SK-N-SH (cell line): ENCODE results near the gene CAMSAP1. TPM values are rescaled to one million over a fixed set of nuclear protein-coding genes. Genes with fewer than 3 reads are reported as not detected.

Source experiments
- CTCF ChIA-PET: fragments of 300-600, 350-600 bp; formaldehyde crosslinking; extraction: SDS; loops from one replicate; lab custom pipeline; 2021; lab: Yijun Ruan, JAX
- POLR2A ChIA-PET: fragments of 350-600 bp; sonication (Branson Sonifier 250); formaldehyde crosslinking; extraction: SDS; loops from one replicate; lab custom pipeline; 2020; ENCODE audit warnings: antibody characterized with exemption, inconsistent platforms; lab: Yijun Ruan, JAX
- DNase-seq: peaks from one replicate; pipeline ENCODE4 v3.0.0; 2012
- H2AFZ ChIP-seq: fragments of 200-600 bp; sonication (generic); 2 replicates; pipeline ENCODE4 v1.8.1; 2016; ENCODE audit warnings: antibody characterized with exemption, mild to moderate bottlenecking, low read depth
- H3F3A ChIP-seq: fragments of 200-600 bp; sonication (generic); replicated peaks from 2 replicates; pipeline ENCODE3; 2016; ENCODE audit warnings: antibody characterized with exemption, mild to moderate bottlenecking; ENCODE audit not compliant: insufficient read depth
- H3K27ac ChIP-seq, 2 experiments: fragments of 200-500 bp in 1 of 2; fragments of 200-600 bp in 1 of 2; sonication (Bioruptor generic) in 1 of 2; sonication (generic), shearing (Covaris generic) in 1 of 2; 2 replicates each; pipeline versions ENCODE4 v1.5.1 to v1.6.1; 2014 to 2016; ENCODE audit warnings: low read depth in 2 of 2, inconsistent platforms in 1 of 2, low read length in 1 of 2, mild to moderate bottlenecking in 1 of 2, mixed read lengths in 1 of 2
- H3K27me3 ChIP-seq: fragments of 200-600 bp; sonication (generic), shearing (Covaris generic); 2 replicates; pipeline ENCODE4 v1.6.1; 2016; ENCODE audit warnings: mixed run types; ENCODE audit not compliant: insufficient read depth
- H3K36me3 ChIP-seq, 2 experiments: fragments of 200-500 bp in 1 of 2; fragments of 200-600 bp in 1 of 2; sonication (Bioruptor generic) in 1 of 2; sonication (generic) in 1 of 2; replicated peaks in 1 of 2; 2 replicates each; pipeline versions ENCODE3 to v1.5.1; 2014 to 2016; ENCODE audit warnings: low read length in 1 of 2, mild to moderate bottlenecking in 1 of 2; ENCODE audit not compliant: insufficient read depth in 2 of 2, control insufficient read depth in 1 of 2
- H3K4me1 ChIP-seq, 2 experiments: fragments of 200-500 bp in 1 of 2; fragments of 200-600 bp in 1 of 2; sonication (Bioruptor generic) in 1 of 2; sonication (generic), shearing (Covaris generic) in 1 of 2; 2 replicates each; pipeline versions ENCODE4 v1.5.1 to v1.6.1; 2014 to 2016; ENCODE audit warnings: low read depth in 1 of 2, low read length in 1 of 2, mixed run types in 1 of 2; ENCODE audit not compliant: insufficient read depth in 2 of 2, control insufficient read depth in 1 of 2
- H3K4me2 ChIP-seq: fragments of 200-600 bp; sonication (generic), shearing (Covaris generic); 2 replicates; pipeline ENCODE4 v1.6.1; 2017; ENCODE audit warnings: mixed run types
- H3K4me3 ChIP-seq, 2 experiments: fragments of 200-500 bp in 1 of 2; fragments of 200-600 bp in 1 of 2; sonication (Bioruptor generic) in 1 of 2; sonication (generic), shearing (Covaris generic) in 1 of 2; 2 replicates each; pipeline versions ENCODE4 v1.5.1 to v1.8.1; 2014 to 2016; ENCODE audit warnings: low read depth in 2 of 2, inconsistent platforms in 1 of 2, low read length in 1 of 2, mild to moderate bottlenecking in 1 of 2, mixed read lengths in 1 of 2, moderate library complexity in 1 of 2
- H3K79me2 ChIP-seq: fragments of 200-600 bp; sonication (generic); 2 replicates; pipeline ENCODE4 v1.8.1; 2017; ENCODE audit warnings: mild to moderate bottlenecking; ENCODE audit not compliant: insufficient read depth
- H3K9ac ChIP-seq: fragments of 200-600 bp; sonication (generic); 2 replicates; pipeline ENCODE4 v1.6.1; 2017; ENCODE audit warnings: mixed run types
- H3K9me2 ChIP-seq: fragments of 200-600 bp; sonication (generic); 2 replicates; pipeline ENCODE4 v1.6.1; 2017; ENCODE audit warnings: mixed run types
- H3K9me3 ChIP-seq: fragments of 200-600 bp; sonication (generic); 2 replicates; pipeline ENCODE4 v1.6.1; 2017; ENCODE audit warnings: mixed run types, mild to moderate bottlenecking, moderate library complexity
- H4K20me1 ChIP-seq: fragments of 200-600 bp; sonication (generic); 2 replicates; pipeline ENCODE4 v1.6.1; 2017; ENCODE audit warnings: mild to moderate bottlenecking, mixed run types; ENCODE audit not compliant: insufficient read depth
- FOSL2 ChIP-seq: IDR thresholded peaks from 2 replicates; pipeline ENCODE4 v1.4.0; 2012; ENCODE audit warnings: low read depth, mild to moderate bottlenecking, moderate library complexity, borderline replicate concordance
- MXI1 ChIP-seq: IDR thresholded peaks from 2 replicates; pipeline ENCODE4 v1.6.1; 2012; ENCODE audit warnings: mild to moderate bottlenecking, low read depth, low read length, improper control_type of control experiment
- REST ChIP-seq: IDR thresholded peaks from 2 replicates; pipeline ENCODE4 v1.6.1; 2012; ENCODE audit warnings: mild to moderate bottlenecking, low read depth, low read length, moderate library complexity
- RXRA ChIP-seq: IDR thresholded peaks from 2 replicates; pipeline ENCODE4 v1.4.0; 2012; ENCODE audit warnings: low read depth, mild to moderate bottlenecking, borderline replicate concordance
- TAF1 ChIP-seq: IDR thresholded peaks from 2 replicates; pipeline ENCODE4 v1.6.1; 2012; ENCODE audit warnings: low read depth, mild to moderate bottlenecking, low read length, moderate library complexity, borderline replicate concordance
- WGBS: methylation state at CpG from one replicate; pipeline ENCODE4 v1.1.6; 2017; ENCODE audit warnings: low lambda C conversion rate; 5-methylcytosine and 5-hydroxymethylcytosine counted together
- polyA plus RNA-seq, 3 experiments: library from polyadenylated mRNA; depleted of rRNA; stranded (reverse); fragments of >200 nt; gene quantifications; 2 replicates each; pipeline ENCODE4 v1.2.3, GENCODE V29; 2012

The CAMSAP1 gene
- polyA plus RNA-seq, 1 of the 3 experiments (the other 2 are of a cell fraction): 8.9 TPM

GRCh38 chr9:135822374-135822755 is 85.0 kb downstream of the CAMSAP1 start:
- Histone ChIP-seq H3K4me3 (no peak overlapping the region), H3K9me3 (no peaks in the 10 kb centered on the region), H4K20me1 (0 out of 2 replicates have a peak, but pooled peaks cover 9% of the 10 kb centered on the region), H3K4me2 (no peak overlapping the region), H3K27ac (no peak overlapping the region), H3K27me3 (no peaks in the 10 kb centered on the region), H3K79me2 (peaks cover 22% of the 10 kb centered on the region; the same call in 1 of the 2 replicates), H2AFZ (no peak overlapping the region), H3K36me3 (peaks cover 25 to 65% of the 10 kb centered on the region in 2 experiments), H3K9me2 (no peaks in the 10 kb centered on the region), H3K4me1 (no peaks in the 10 kb centered on the region), H3K9ac (no peak overlapping the region), H3F3A (no peaks in the 10 kb centered on the region)
- 96% methylated on average over 18 of the region's 18 CpGs for WGBS
- TF ChIP-seq REST: no peak
- no peak for TF ChIP-seq FOSL2
- no peak for TF ChIP-seq RXRA
- TF ChIP-seq MXI1: no peak
- DNase-seq: no peak
- ChIA-PET POLR2A (no interaction called here), CTCF (interaction anchor here (1.0 kb wide), 1 partner anchor 25 kb away, joined by 4 read pairs; no protein-coding TSS in a partner anchor)

- CTCF ChIA-PET: interaction anchor here (1.0 kb wide), 1 partner anchor 24 kb away, joined by 4 read pairs; no protein-coding TSS in a partner anchor
- WGBS: 95% methylated on average over 21 of the region's 27 CpGs
Measured at GRCh38 chr9:135821733-135822373, 85.5 kb downstream of the CAMSAP1 start.

More at GRCh38 chr9:135821733-135822373, 85.5 kb downstream of the CAMSAP1 start:
- Histone ChIP-seq H3K27me3 (no peaks in the 10 kb centered on the region), H3K4me3 (no peak overlapping the region), H3K79me2 (peaks cover 17% of the 10 kb centered on the region; the same call in 1 of the 2 replicates), H3K4me1 (no peaks in the 10 kb centered on the region), H3K27ac (no peak overlapping the region), H3K9me2 (no peaks in the 10 kb centered on the region), H3K4me2 (no peak overlapping the region), H3K36me3 (peaks cover 27 to 62% of the 10 kb centered on the region in 2 experiments), H2AFZ (no peak overlapping the region), H3K9ac (no peak overlapping the region), H3K9me3 (no peaks in the 10 kb centered on the region), H4K20me1 (0 out of 2 replicates have a peak, but pooled peaks cover 9% of the 10 kb centered on the region), H3F3A (no peaks in the 10 kb centered on the region)
- no peak for DNase-seq
- POLR2A ChIA-PET: no interaction called here
- TF ChIP-seq REST: no peak
- no peak for TF ChIP-seq TAF1
- TF ChIP-seq FOSL2: no peak
- TF ChIP-seq RXRA: no peak
